Small intestine (tissue), 7 donors: ENCODE measurements around the gene ATG4A. TPM values are rescaled to one million over a fixed set of nuclear protein-coding genes. Genes with fewer than 3 reads are reported as not detected.

Source experiments
- DNase-seq, 2 donors: peaks; one replicate each; pipeline versions ENCODE4 v3.0.0 to v3.0.0-alpha.2; 2013
- FAIRE-seq: peaks from 2 replicates; lab custom pipeline; 2012; peaks lifted over from hg19 to GRCh38; lab: Jason Lieb, UNC
- H3K27ac ChIP-seq, 3 donors: one replicate each; pipeline ENCODE4 v1.5.1; 2013; ENCODE audit warnings: low read length in 2 of 3, mild to moderate bottlenecking in 2 of 3, control low read depth in 1 of 3, inconsistent platforms in 1 of 3, low read depth in 1 of 3, moderate library complexity in 1 of 3
- H3K27me3 ChIP-seq, 3 donors: one replicate each; pipeline ENCODE4 v1.6.1; 2013; ENCODE audit warnings: low read length in 3 of 3, inconsistent platforms in 1 of 3; ENCODE audit not compliant: control insufficient read depth in 3 of 3, insufficient read depth in 3 of 3
- H3K36me3 ChIP-seq, 3 donors: one replicate each; pipeline ENCODE4 v1.6.1; 2013; ENCODE audit warnings: low read length in 3 of 3, inconsistent platforms in 1 of 3, low read depth in 1 of 3, mild to moderate bottlenecking in 1 of 3, moderate library complexity in 1 of 3; ENCODE audit not compliant: control insufficient read depth in 3 of 3, insufficient read depth in 2 of 3
- H3K4me1 ChIP-seq, 3 donors: one replicate each; pipeline ENCODE4 v1.6.1; 2013; ENCODE audit warnings: low read length in 2 of 3, inconsistent platforms in 1 of 3, low read depth in 1 of 3, mild to moderate bottlenecking in 1 of 3, moderate library complexity in 1 of 3; ENCODE audit not compliant: control insufficient read depth in 3 of 3, insufficient read depth in 2 of 3
- H3K4me3 ChIP-seq, 3 donors: one replicate each; pipeline ENCODE4 v1.5.1; 2013; ENCODE audit warnings: low read length in 3 of 3, control low read depth in 1 of 3, inconsistent platforms in 1 of 3, low read depth in 1 of 3, mild to moderate bottlenecking in 1 of 3, moderate library complexity in 1 of 3
- H3K9me3 ChIP-seq, 2 donors: one replicate each; pipeline ENCODE4 v1.6.1; 2013; ENCODE audit warnings: low read depth in 1 of 2, low read length in 1 of 2; ENCODE audit not compliant: control insufficient read depth in 2 of 2, insufficient read depth in 1 of 2
- WGBS, 3 donors: extraction: QIAGEN DNeasy Blood & Tissue Kit; methylation state at CpG; one replicate each; pipeline ENCODE4 v1.1.7; 2013; 5-methylcytosine and 5-hydroxymethylcytosine counted together
- polyA plus RNA-seq, 4 donors: library from polyadenylated mRNA; stranded (reverse) in 3 of 4; unstranded in 1 of 4; fragments of 200-250 nt in 3 of 4; fragments of 120-200 nt in 1 of 4; gene quantifications; one replicate each; pipeline versions ENCODE4 v1.2.1 to v1.2.3, GENCODE V29; 2013
- donor health status: healthy with polysubstance abuse.
- donor health status: control.
- donor health status: control.
- donor health status: Bipolar disorder and iron deficiency.
- donor health status: healthy.

The ATG4A gene
- polyA plus RNA-seq, 4 donors = 12.2 to 32.2 (median 24.8) TPM

GRCh38 chrX:108148524-108148923, 56.9 kb downstream of the ATG4A start:
- H3K27me3 ChIP-seq = no peaks in the 10 kb centered on the region
- DNase-seq = no peak
- FAIRE-seq = no peak
- H3K36me3 ChIP-seq = peaks cover 0 to 4% (median 2%) of the 10 kb centered on the region in 3 donors
- no peaks in the 10 kb centered on the region for H3K9me3 ChIP-seq
- no peak overlapping the region for H3K27ac ChIP-seq
- H3K4me3 ChIP-seq = no peak overlapping the region
- H3K4me1 ChIP-seq = no peaks in the 10 kb centered on the region

GRCh38 chrX:108156082-108156481, 64.5 kb downstream of the ATG4A start:
- Histone ChIP-seq H3K4me3 (no peak overlapping the region), H3K27ac (no peak overlapping the region), H3K36me3 (peaks cover 2 to 3% (median 2%) of the 10 kb centered on the region in 3 donors), H3K27me3 (no peaks in the 10 kb centered on the region), H3K4me1 (no peaks in the 10 kb centered on the region), H3K9me3 (no peaks in the 10 kb centered on the region)
- no peak for DNase-seq
- no peak for FAIRE-seq
- WGBS, 3 donors = 82 to 89% (median 86%) methylated on average over 2 of the region's 2 CpGs

- no peaks in the 10 kb centered on the region for H3K27me3 ChIP-seq
- FAIRE-seq (no peak), DNase-seq (no peak)
- H3K9me3 ChIP-seq = no peaks in the 10 kb centered on the region
- peaks cover 2% of the 10 kb centered on the region in 3 donors for H3K36me3 ChIP-seq
- WGBS, 3 donors = 82 to 88% (median 85%) methylated on average over 8 of the region's 8 CpGs
- no peaks in the 10 kb centered on the region for H3K4me1 ChIP-seq
- H3K27ac ChIP-seq = no peak overlapping the region
- no peak overlapping the region for H3K4me3 ChIP-seq
These were observed 65.4 kb downstream of the ATG4A start for GRCh38 chrX:108156934-108157466.

GRCh38 chrX:108157628-108158027, 66.0 kb downstream of the ATG4A start:
- no peak for FAIRE-seq
- WGBS, 3 donors = 76 to 92% (median 80%) methylated on average over 3 of the region's 3 CpGs
- H3K4me1 ChIP-seq = no peaks in the 10 kb centered on the region

GRCh38 chrX:108159028-108159670, 67.6 kb downstream of the ATG4A start:
- FAIRE-seq = no peak
- peaks cover 0 to 2% (median 2%) of the 10 kb centered on the region in 3 donors for H3K36me3 ChIP-seq
- no peaks in the 10 kb centered on the region for H3K27me3 ChIP-seq
- no peaks in the 10 kb centered on the region for H3K9me3 ChIP-seq
- no peak for DNase-seq
- no peak overlapping the region for H3K27ac ChIP-seq
- no peaks in the 10 kb centered on the region for H3K4me1 ChIP-seq
- WGBS, 3 donors = 79 to 93% (median 85%) methylated on average over 11 of the region's 11 CpGs
- H3K4me3 ChIP-seq = no peak overlapping the region

More at GRCh38 chrX:108157628-108158027, 66.0 kb downstream of the ATG4A start:
- H3K27ac ChIP-seq = no peak overlapping the region
- no peak for DNase-seq
- no peak overlapping the region for H3K4me3 ChIP-seq
- no peaks in the 10 kb centered on the region for H3K9me3 ChIP-seq
- H3K36me3 ChIP-seq = peaks cover 2% of the 10 kb centered on the region in 3 donors
- H3K27me3 ChIP-seq = no peaks in the 10 kb centered on the region

GRCh38 chrX:108160309-108160708, 68.7 kb downstream of the ATG4A start:
- H3K27me3 ChIP-seq = no peaks in the 10 kb centered on the region
- peaks cover 0 to 2% (median 2%) of the 10 kb centered on the region in 3 donors for H3K36me3 ChIP-seq
- no peak overlapping the region for H3K27ac ChIP-seq
- 69 to 88% (median 78%) methylated on average over 5 of the region's 5 CpGs for WGBS, 3 donors
- FAIRE-seq = no peak
- no peaks in the 10 kb centered on the region for H3K4me1 ChIP-seq
- no peak for DNase-seq
- H3K9me3 ChIP-seq = no peaks in the 10 kb centered on the region
- H3K4me3 ChIP-seq = no peak overlapping the region

- Histone ChIP-seq H3K27me3 (no peaks in the 10 kb centered on the region), H3K36me3 (no peaks in the 10 kb centered on the region), H3K9me3 (no peaks in the 10 kb centered on the region), H3K4me1 (no peaks in the 10 kb centered on the region), H3K27ac (no peak overlapping the region), H3K4me3 (no peak overlapping the region)
- DNase-seq (no peak), FAIRE-seq (no peak)
- 71 to 92% (median 85%) methylated on average over 4 of the region's 4 CpGs for WGBS, 3 donors
These were observed 70.7 kb downstream of the ATG4A start for GRCh38 chrX:108162265-108162664.

GRCh38 chrX:108163333-108164082, 71.9 kb downstream of the ATG4A start:
- no peaks in the 10 kb centered on the region for H3K4me1 ChIP-seq
- H3K9me3 ChIP-seq = no peaks in the 10 kb centered on the region
- DNase-seq = no peak
- WGBS, 3 donors = 77 to 94% (median 90%) methylated on average over 7 of the region's 7 CpGs
- H3K27me3 ChIP-seq = no peaks in the 10 kb centered on the region
- H3K4me3 ChIP-seq = no peak overlapping the region
- FAIRE-seq = no peak
- H3K36me3 ChIP-seq = no peaks in the 10 kb centered on the region
- H3K27ac ChIP-seq = no peak overlapping the region
